ENCODE measurements around the gene DOCK1.

Gene DOCK1

GRCh38 chr10:127012769-127013152 is 107.5 kb downstream of the DOCK1 start:
- DNase-seq = no peak

GRCh38 chr10:127013211-127013656 is 108.0 kb downstream of the DOCK1 start:
- no peak for DNase-seq

- DNase-seq = no peak
Observed at GRCh38 chr10:127013691-127014473, 108.7 kb downstream of the DOCK1 start.

GRCh38 chr10:127014671-127015070 is 109.4 kb downstream of the DOCK1 start:
- no peak for DNase-seq

- DNase-seq = no peak
Observed at GRCh38 chr10:127015373-127015772, 110.1 kb downstream of the DOCK1 start.

- no peak for DNase-seq
Observed at GRCh38 chr10:127016331-127016730, 111.1 kb downstream of the DOCK1 start.

GRCh38 chr10:127017541-127018297 is 112.5 kb downstream of the DOCK1 start:
- DNase-seq = no peak

GRCh38 chr10:127018298-127018650 is 113.0 kb downstream of the DOCK1 start:
- no peak for DNase-seq

GRCh38 chr10:127018766-127019165 is 113.5 kb downstream of the DOCK1 start:
- DNase-seq = no peak

- no peak for DNase-seq
Observed at GRCh38 chr10:127020260-127020659, 115.0 kb downstream of the DOCK1 start.

- no peak for DNase-seq
Observed at GRCh38 chr10:127021801-127022200, 116.6 kb downstream of the DOCK1 start.

- no peak for DNase-seq
Observed at GRCh38 chr10:127024685-127025435, 119.6 kb downstream of the DOCK1 start.

- DNase-seq = no peak
Observed at GRCh38 chr10:127027786-127028185, 122.6 kb downstream of the DOCK1 start.

GRCh38 chr10:127028556-127028955 is 123.3 kb downstream of the DOCK1 start:
- DNase-seq = no peak

GRCh38 chr10:127029061-127029460 is 123.8 kb downstream of the DOCK1 start:
- DNase-seq = no peak

- DNase-seq = no peak
Observed at GRCh38 chr10:127033216-127034033, 128.2 kb downstream of the DOCK1 start.

- DNase-seq = no peak
Observed at GRCh38 chr10:127034034-127034633, 128.9 kb downstream of the DOCK1 start.

GRCh38 chr10:127034790-127035189 is 129.6 kb downstream of the DOCK1 start:
- no peak for DNase-seq

- no peak for DNase-seq
Observed at GRCh38 chr10:127035827-127036226, 130.6 kb downstream of the DOCK1 start.

GRCh38 chr10:127036987-127037386 is 131.8 kb downstream of the DOCK1 start:
- DNase-seq = no peak

GRCh38 chr10:127039435-127039834 is 134.2 kb downstream of the DOCK1 start:
- no peak for DNase-seq

- no peak for DNase-seq
Observed at GRCh38 chr10:127040756-127041155, 135.5 kb downstream of the DOCK1 start.
